Stimulated activated CD4-positive, alpha-beta T cell treated with anti-CD3 and anti-CD28 coated beads, Interleukin-4, amount 100 ng/mL, for 1 hour (primary cell): ENCODE results near the gene PORCN.
"Not testable (repeated sequence)": the region's sequence is repeated elsewhere in the genome, so short reads cannot be mapped to it uniquely, and the experiment has no call there.

ENCODE experiments used
- DNase-seq: peaks from one replicate; pipeline ENCODE4 v3.0.0-alpha.2; 2020

Gene PORCN

DNA sequence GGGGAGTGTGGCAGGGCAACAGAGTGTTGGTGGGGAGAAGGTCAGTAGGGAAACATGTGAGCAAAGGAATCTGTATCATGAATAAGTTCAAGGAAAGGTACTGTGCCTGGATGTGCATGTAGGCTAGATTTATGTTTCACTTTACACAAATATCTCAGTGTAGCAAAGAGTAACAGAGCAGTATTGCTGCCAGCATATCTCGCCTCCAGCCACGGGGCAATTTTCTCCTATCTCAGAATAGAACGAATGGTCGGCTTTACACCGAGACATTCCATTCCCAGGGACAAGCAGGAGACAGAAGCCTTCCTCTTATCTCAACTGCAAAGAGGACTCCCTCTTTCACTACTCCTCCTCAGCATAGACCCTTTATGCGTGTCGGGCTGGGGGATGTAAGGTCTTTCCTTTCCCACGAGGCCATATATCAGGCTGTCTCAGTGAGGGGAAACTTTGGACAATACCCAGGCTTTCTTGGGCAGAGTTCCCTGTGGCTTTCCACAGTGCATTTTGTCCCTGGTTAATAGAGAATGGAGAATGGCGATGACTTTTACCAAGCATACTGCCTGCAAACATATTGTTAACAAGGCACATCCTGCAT is 47.0 kb downstream of the PORCN start:
- not testable (repeated sequence) for DNase-seq

- DNase-seq = no peak
These were observed 49.5 kb downstream of the PORCN start for GRCh38 chrX:48558271-48558670.

- no peak for DNase-seq
These were observed 50.8 kb downstream of the PORCN start for GRCh38 chrX:48559636-48560035.

- no peak for DNase-seq
These were observed 51.3 kb downstream of the PORCN start for GRCh38 chrX:48560056-48560455.

- DNase-seq = no peak
These were observed 51.9 kb downstream of the PORCN start for GRCh38 chrX:48560681-48561080.

DNA sequence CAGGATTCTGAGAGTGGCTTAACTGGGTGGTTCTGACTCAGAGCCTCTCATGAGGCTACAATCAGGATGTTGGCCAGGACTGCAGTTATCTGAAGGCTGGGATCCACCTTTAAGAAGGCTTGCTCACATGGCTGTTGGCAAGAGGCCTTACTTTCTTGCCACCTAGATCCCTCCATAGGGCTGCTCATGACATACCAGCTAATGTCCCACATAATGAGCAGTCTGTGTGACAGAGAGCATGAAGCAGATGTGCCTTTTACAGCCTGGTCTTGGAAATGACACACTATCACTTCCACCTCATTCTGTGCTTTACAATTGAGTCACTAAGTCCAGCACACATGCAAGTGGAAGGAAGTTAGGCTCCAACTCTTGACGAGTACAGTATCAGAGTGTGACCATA is 61.2 kb downstream of the PORCN start:
- no peak for DNase-seq
